HuH-7 (cell line): ENCODE results near the gene GSS.

Experiments
- DNase-seq: peaks from one replicate; pipeline ENCODE4 v3.0.0; 2011; ENCODE audit warnings: low spot score

The GSS gene

GRCh38 chr20:34978092-34978744, 22.6 kb upstream of the GSS start:
- no peak for DNase-seq

GRCh38 chr20:34977365-34978091, 21.9 kb upstream of the GSS start:
- DNase-seq: no peak

- DNase-seq: no peak
Observed at GRCh38 chr20:34976286-34976685, 20.7 kb upstream of the GSS start.

GRCh38 chr20:34974246-34974645, 18.6 kb upstream of the GSS start:
- DNase-seq: no peak

- no peak for DNase-seq
Observed at GRCh38 chr20:34971561-34972235, 16.1 kb upstream of the GSS start.

GRCh38 chr20:34970846-34971560, 15.4 kb upstream of the GSS start:
- no peak for DNase-seq

GRCh38 chr20:34970193-34970840, 14.7 kb upstream of the GSS start:
- no peak for DNase-seq

GRCh38 chr20:34968042-34968775, 12.6 kb upstream of the GSS start:
- DNase-seq: no peak

GRCh38 chr20:34967421-34967820, 11.8 kb upstream of the GSS start:
- no peak for DNase-seq

GRCh38 chr20:34965051-34965450, 9.4 kb upstream of the GSS start:
- no peak for DNase-seq

GRCh38 chr20:34964486-34964885, 8.9 kb upstream of the GSS start:
- no peak for DNase-seq

GRCh38 chr20:34956751-34957472, 1.3 kb upstream of the GSS start:
- no peak for DNase-seq

- DNase-seq: no peak
Observed at GRCh38 chr20:34956041-34956458, 444 bp upstream of the GSS start.

- DNase-seq: no peak
Observed at GRCh38 chr20:34954904-34955230, 739 bp downstream of the GSS start.

GRCh38 chr20:34953960-34954359, 1.6 kb downstream of the GSS start:
- no peak for DNase-seq

GRCh38 chr20:34952671-34953070, 2.9 kb downstream of the GSS start:
- no peak for DNase-seq

GRCh38 chr20:34951652-34952051, 4.0 kb downstream of the GSS start:
- DNase-seq: no peak

GRCh38 chr20:34951252-34951651, 4.4 kb downstream of the GSS start:
- no peak for DNase-seq

GRCh38 chr20:34949120-34949519, 6.5 kb downstream of the GSS start:
- no peak for DNase-seq

GRCh38 chr20:34948030-34948429, 7.6 kb downstream of the GSS start:
- no peak for DNase-seq

- DNase-seq: no peak
Observed at GRCh38 chr20:34947336-34947735, 8.3 kb downstream of the GSS start.
